ENCODE results near the gene PCSK2.

DNA sequence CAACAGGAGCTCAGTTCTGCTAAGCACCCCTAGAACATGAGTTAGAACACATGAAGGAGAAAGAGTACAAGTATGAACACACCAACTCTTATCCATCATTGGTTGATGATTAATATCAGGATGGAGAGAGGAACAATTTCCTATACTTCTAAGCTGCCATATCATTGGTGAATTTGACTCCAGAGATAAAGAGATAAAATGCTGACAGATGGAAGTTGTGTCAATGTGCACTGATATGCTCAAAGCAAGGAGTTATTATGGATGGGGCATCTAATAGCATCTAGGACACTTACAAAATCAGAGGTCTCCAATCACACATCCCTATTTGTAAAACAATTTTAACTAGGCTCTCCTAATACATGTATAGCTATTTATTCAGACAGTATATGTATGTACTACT lies 159.0 kb downstream of the PCSK2 start:
- TF ChIP-seq POLR2A (IDR thresholded peaks at IDR 0.05; ENCODE audit: low read depth) (no peak), CTCF (IDR thresholded peaks at IDR 0.05) (no peak)

Data from esophagus muscularis mucosa (tissue), 3 donors.